Fibroblast of gingiva (primary cell): ENCODE measurements around the gene TAF11L9.
"Not testable (repeated sequence)": the region's sequence is repeated elsewhere in the genome, so short reads cannot be mapped to it uniquely, and the experiment has no call there.

Experiments used
- DNase-seq: peaks from one replicate; pipeline ENCODE4 v3.0.0-alpha.2; 2011; ENCODE audit warnings: low read depth

TAF11L9 gene

GRCh38 chr5:17594255-17594654 lies at the start of gene TAF11L9:
TAF11L9 (minus strand) TSS chr5:17594394.
- not testable (repeated sequence) for DNase-seq

- DNase-seq = no peak
Observed at GRCh38 chr5:17634160-17634559, 40.0 kb upstream of the TAF11L9 start, which contains the start of gene TAF11L14. TAF11L14 (plus strand) TSS chr5:17634460.

- not testable (repeated sequence) for DNase-seq
Observed at GRCh38 chr5:17631788-17632187, 37.6 kb upstream of the TAF11L9 start, which contains the start of gene TAF11L13. TAF11L13 (plus strand) TSS chr5:17632088.

GRCh38 chr5:17625686-17626085 lies 31.5 kb upstream of the TAF11L9 start:
- no peak for DNase-seq

GRCh38 chr5:17620627-17621026 lies 26.4 kb upstream of the TAF11L9 start:
- DNase-seq = no peak

GRCh38 chr5:17619354-17619753 lies 25.2 kb upstream of the TAF11L9 start:
- DNase-seq = no peak

- DNase-seq = no peak
Observed at GRCh38 chr5:17614872-17615605, 20.8 kb upstream of the TAF11L9 start.

GRCh38 chr5:17610092-17610491 lies 15.9 kb upstream of the TAF11L9 start, which contains the start of gene TAF11L12:
TAF11L12 (plus strand) TSS chr5:17610392.
- DNase-seq = not testable (repeated sequence)

- not testable (repeated sequence) for DNase-seq
Observed at GRCh38 chr5:17607461-17607860, 13.3 kb upstream of the TAF11L9 start.

- no peak for DNase-seq
Observed at GRCh38 chr5:17604951-17605350, 10.8 kb upstream of the TAF11L9 start.

GRCh38 chr5:17603880-17604279 lies 9.7 kb upstream of the TAF11L9 start, which contains the start of gene TAF11L11:
TAF11L11 (plus strand) TSS chr5:17604183.
- not testable (repeated sequence) for DNase-seq

- not testable (repeated sequence) for DNase-seq
Observed at GRCh38 chr5:17597728-17598127, 3.5 kb upstream of the TAF11L9 start, which contains the start of gene TAF11L10. TAF11L10 (minus strand) TSS chr5:17597828.

- DNase-seq = not testable (repeated sequence)
Observed at GRCh38 chr5:17590860-17591259, 3.3 kb downstream of the TAF11L9 start, which contains the start of gene TAF11L8. TAF11L8 (minus strand) TSS chr5:17590960.

GRCh38 chr5:17585658-17586057 lies 8.5 kb downstream of the TAF11L9 start, which contains the start of gene TAF11L7:
TAF11L7 (minus strand) TSS chr5:17585758.
- not testable (repeated sequence) for DNase-seq
